SU-DHL-6 (cell line): ENCODE measurements around the gene SLC22A3.

Source experiments
- CTCF ChIP-seq: fragments of 200-600 bp; sonication (generic); IDR thresholded peaks from one replicate; pipeline ENCODE4 v1.5.1; 2017; ENCODE audit warnings: antibody characterized with exemption, mild to moderate bottlenecking, low read length, moderate library complexity; ENCODE audit not compliant: insufficient read depth, poor library complexity, severe bottlenecking
- EZH2phosphoT487 ChIP-seq: fragments of 200-600 bp; sonication (generic), shearing (Covaris generic); conservative IDR thresholded peaks from 2 replicates; pipeline ENCODE4 v1.6.1; 2018; ENCODE audit warnings: mild to moderate bottlenecking, antibody characterized with exemption, low read length, moderate library complexity, mixed read lengths

GRCh38 chr6:160337301-160337700, 10.9 kb upstream of the SLC22A3 start:
- TF ChIP-seq CTCF: no peak
- TF ChIP-seq EZH2phosphoT487: no peak
